Neural progenitor cell (in vitro differentiated cells): ENCODE data around the gene PARP8. TPM values are rescaled to one million over a fixed set of nuclear protein-coding genes. Genes with fewer than 3 reads are reported as not detected.
A peak's percentile ranks its signal among the peaks of the same experiment; 100 is the strongest.
"Not testable (repeated sequence)": the region's sequence is repeated elsewhere in the genome, so short reads cannot be mapped to it uniquely, and the experiment has no call there.

ENCODE experiments used
- DNase-seq: peaks from one replicate; pipeline ENCODE4 v3.0.0-alpha.2; 2016; ENCODE audit warnings: low spot score
- H2AFZ ChIP-seq: fragments of 200-600 bp; sonication (generic); replicated peaks from 2 replicates; pipeline ENCODE4 v1.6.1; 2016; ENCODE audit warnings: antibody characterized with exemption
- H3F3A ChIP-seq: fragments of 200-600 bp; sonication (generic); 2 replicates; pipeline ENCODE4 v1.6.1; 2016; ENCODE audit warnings: antibody characterized with exemption, low read depth
- H3K27ac ChIP-seq: fragments of 200-600 bp; sonication (generic); 2 replicates; pipeline ENCODE4 v1.5.1; 2016; ENCODE audit warnings: mild to moderate bottlenecking
- H3K27me3 ChIP-seq: fragments of 200-600 bp; sonication (generic); 2 replicates; pipeline ENCODE4 v1.6.1; 2016; ENCODE audit warnings: mild to moderate bottlenecking, moderate library complexity
- H3K36me3 ChIP-seq: fragments of 200-600 bp; sonication (generic); 2 replicates; pipeline ENCODE4 v1.5.1; 2016
- H3K4me1 ChIP-seq: fragments of 200-600 bp; sonication (generic); 2 replicates; pipeline ENCODE4 v1.6.1; 2016; ENCODE audit warnings: mixed run types
- H3K4me2 ChIP-seq: fragments of 200-600 bp; sonication (generic); 2 replicates; pipeline ENCODE4 v1.6.1; 2016
- H3K4me3 ChIP-seq: fragments of 200-600 bp; sonication (generic); 2 replicates; pipeline ENCODE4 v1.5.1; 2016
- H3K79me2 ChIP-seq: fragments of 200-600 bp; sonication (generic); 2 replicates; pipeline ENCODE4 v1.6.1; 2016; ENCODE audit warnings: low read depth
- H3K9ac ChIP-seq: fragments of 200-600 bp; sonication (generic); 2 replicates; pipeline ENCODE4 v1.6.1; 2016
- H3K9me3 ChIP-seq: fragments of 200-600 bp; sonication (generic); 2 replicates; pipeline ENCODE4 v1.5.1; 2016; ENCODE audit warnings: low read depth
- H4K20me1 ChIP-seq: fragments of 200-600 bp; sonication (generic); 2 replicates; pipeline ENCODE4 v1.6.1; 2016; ENCODE audit warnings: low read depth
- H3K27ac Mint-ChIP-seq: 3 replicates; pipeline ENCODE4 v1.8.0; 2021; ENCODE audit warnings: mixed read lengths
- H3K27me3 Mint-ChIP-seq: 2 replicates; pipeline ENCODE4 v1.8.0; 2022; ENCODE audit warnings: low read depth, mild to moderate bottlenecking, inconsistent platforms, moderate library complexity, mixed read lengths; ENCODE audit not compliant: insufficient read depth
- H3K36me3 Mint-ChIP-seq: 3 replicates; pipeline ENCODE4 v1.8.0; 2021; ENCODE audit warnings: mixed read lengths
- H3K4me1 Mint-ChIP-seq: 3 replicates; pipeline ENCODE4 v1.8.0; 2021; ENCODE audit warnings: mixed read lengths
- H3K4me3 Mint-ChIP-seq: 3 replicates; pipeline ENCODE4 v1.8.0; 2021; ENCODE audit warnings: mild to moderate bottlenecking, moderate library complexity, mixed read lengths
- H3K9me3 Mint-ChIP-seq: 3 replicates; pipeline ENCODE4 v1.8.0; 2020; ENCODE audit warnings: mixed read lengths
- EZH2 ChIP-seq: fragments of 200-600 bp; sonication (generic); IDR thresholded peaks from 2 replicates; pipeline ENCODE4 v1.6.1; 2017; ENCODE audit warnings: antibody characterized with exemption, mild to moderate bottlenecking, moderate library complexity
- EZH2phosphoT487 ChIP-seq: fragments of 200-600 bp; sonication (generic); IDR thresholded peaks from 2 replicates; pipeline ENCODE4 v1.6.1; 2017; ENCODE audit warnings: antibody characterized with exemption
- total RNA-seq: library from RNA; depleted of rRNA; stranded (reverse); fragments of >200 nt; gene quantifications from 2 replicates; pipeline ENCODE4 v1.2.3, GENCODE V29; 2015; ENCODE audit warnings: low replicate concordance
- TF ChIP-seq, protein P1 (sequence below): fragments of 200-600 bp; sonication (generic); IDR thresholded peaks from 2 replicates; pipeline ENCODE4 v1.5.1; 2017; ENCODE audit warnings: antibody characterized with exemption, mild to moderate bottlenecking

PARP8 gene
- total RNA-seq, 1 donor from 2014 or later, result 38.9 TPM

DNA sequence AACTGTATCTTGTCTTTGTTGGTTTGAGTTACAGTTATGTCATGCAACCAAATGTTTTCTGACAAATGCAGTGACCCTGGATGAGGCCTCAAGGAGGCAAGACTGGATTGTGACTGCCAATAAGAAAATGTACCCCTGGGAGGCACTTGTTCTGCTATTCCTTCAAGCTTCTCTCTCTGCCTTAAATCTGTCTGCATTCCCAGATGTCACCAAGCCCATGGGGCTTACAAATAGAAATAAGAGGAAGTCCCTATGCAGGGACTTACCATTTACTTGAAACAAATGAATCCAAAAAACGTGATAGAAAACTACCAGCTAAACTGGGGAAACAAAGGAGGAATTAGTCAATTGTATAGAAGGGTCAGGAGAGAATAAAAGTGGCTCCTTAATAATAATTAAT lies 8.2 kb upstream of the PARP8 start:
- H3K4me3 Mint-ChIP-seq, result no peak overlapping the region
- TF ChIP-seq, protein P1, sequence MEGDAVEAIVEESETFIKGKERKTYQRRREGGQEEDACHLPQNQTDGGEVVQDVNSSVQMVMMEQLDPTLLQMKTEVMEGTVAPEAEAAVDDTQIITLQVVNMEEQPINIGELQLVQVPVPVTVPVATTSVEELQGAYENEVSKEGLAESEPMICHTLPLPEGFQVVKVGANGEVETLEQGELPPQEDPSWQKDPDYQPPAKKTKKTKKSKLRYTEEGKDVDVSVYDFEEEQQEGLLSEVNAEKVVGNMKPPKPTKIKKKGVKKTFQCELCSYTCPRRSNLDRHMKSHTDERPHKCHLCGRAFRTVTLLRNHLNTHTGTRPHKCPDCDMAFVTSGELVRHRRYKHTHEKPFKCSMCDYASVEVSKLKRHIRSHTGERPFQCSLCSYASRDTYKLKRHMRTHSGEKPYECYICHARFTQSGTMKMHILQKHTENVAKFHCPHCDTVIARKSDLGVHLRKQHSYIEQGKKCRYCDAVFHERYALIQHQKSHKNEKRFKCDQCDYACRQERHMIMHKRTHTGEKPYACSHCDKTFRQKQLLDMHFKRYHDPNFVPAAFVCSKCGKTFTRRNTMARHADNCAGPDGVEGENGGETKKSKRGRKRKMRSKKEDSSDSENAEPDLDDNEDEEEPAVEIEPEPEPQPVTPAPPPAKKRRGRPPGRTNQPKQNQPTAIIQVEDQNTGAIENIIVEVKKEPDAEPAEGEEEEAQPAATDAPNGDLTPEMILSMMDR, result no peak
- H3K9ac ChIP-seq, result no peak overlapping the region
- H3K4me1 Mint-ChIP-seq, result no peaks in the 10 kb centered on the region
- H3K27me3 Mint-ChIP-seq, result peaks cover 2% of the 10 kb centered on the region
- H3K27ac ChIP-seq, result no peak overlapping the region
- no peaks in the 10 kb centered on the region for H4K20me1 ChIP-seq
- H3K9me3 ChIP-seq, result no peaks in the 10 kb centered on the region
- H3K36me3 Mint-ChIP-seq, result no peaks in the 10 kb centered on the region
- no peak overlapping the region for H3K4me2 ChIP-seq
- H3K4me1 ChIP-seq, result no peaks in the 10 kb centered on the region
- no peaks in the 10 kb centered on the region for H3K27me3 ChIP-seq
- H3K4me3 ChIP-seq, result no peak overlapping the region
- DNase-seq, result no peak
- no peaks in the 10 kb centered on the region for H3K36me3 ChIP-seq
- no peak overlapping the region for H3K27ac Mint-ChIP-seq
- H3F3A ChIP-seq, result no peaks in the 10 kb centered on the region
- peaks cover 2% of the 10 kb centered on the region for H3K9me3 Mint-ChIP-seq
- H2AFZ ChIP-seq, result no peak overlapping the region
- no peaks in the 10 kb centered on the region for H3K79me2 ChIP-seq

DNA sequence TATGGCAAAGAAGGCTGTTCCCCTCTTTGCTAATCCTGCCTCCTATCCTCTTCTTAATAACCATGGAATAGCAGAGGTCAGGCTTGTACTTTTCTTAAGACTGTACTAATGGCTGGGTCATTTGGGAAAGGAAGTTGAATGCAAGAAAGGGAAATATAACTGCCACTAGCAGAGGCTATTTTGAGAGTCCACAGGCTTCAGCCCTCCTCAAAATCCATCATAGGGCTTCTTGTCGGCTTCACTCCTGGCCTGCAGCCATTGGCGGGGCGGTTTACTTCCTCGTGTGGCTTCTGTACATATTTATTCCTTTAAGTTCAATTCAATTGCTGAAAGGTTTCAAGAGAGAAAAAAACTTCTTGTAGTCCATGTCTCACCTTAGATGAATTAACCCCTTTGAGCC lies 2.8 kb upstream of the PARP8 start:
- H3K27ac Mint-ChIP-seq, result no peak overlapping the region
- Histone ChIP-seq H3K27me3 (peaks cover 7% of the 10 kb centered on the region), H3K4me1 (peaks cover 4% of the 10 kb centered on the region), H3K9me3 (no peaks in the 10 kb centered on the region), H4K20me1 (peaks cover 2% of the 10 kb centered on the region), H3F3A (peaks cover 18% of the 10 kb centered on the region), H3K4me3 (no peak overlapping the region), H3K9ac (no peak overlapping the region), H3K36me3 (no peaks in the 10 kb centered on the region), H3K4me2 (no peak overlapping the region), H3K79me2 (peaks cover 12% of the 10 kb centered on the region), H2AFZ (no peak overlapping the region), H3K27ac (no peak overlapping the region)
- DNase-seq, result no peak
- TF ChIP-seq EZH2phosphoT487, result no peak
- TF ChIP-seq, protein P1, result no peak
- TF ChIP-seq EZH2, result no peak
- H3K4me1 Mint-ChIP-seq, result peaks cover 14% of the 10 kb centered on the region
- no peak overlapping the region for H3K4me3 Mint-ChIP-seq
- H3K27me3 Mint-ChIP-seq, result peaks cover 5% of the 10 kb centered on the region
- no peaks in the 10 kb centered on the region for H3K36me3 Mint-ChIP-seq
- no peaks in the 10 kb centered on the region for H3K9me3 Mint-ChIP-seq

DNA sequence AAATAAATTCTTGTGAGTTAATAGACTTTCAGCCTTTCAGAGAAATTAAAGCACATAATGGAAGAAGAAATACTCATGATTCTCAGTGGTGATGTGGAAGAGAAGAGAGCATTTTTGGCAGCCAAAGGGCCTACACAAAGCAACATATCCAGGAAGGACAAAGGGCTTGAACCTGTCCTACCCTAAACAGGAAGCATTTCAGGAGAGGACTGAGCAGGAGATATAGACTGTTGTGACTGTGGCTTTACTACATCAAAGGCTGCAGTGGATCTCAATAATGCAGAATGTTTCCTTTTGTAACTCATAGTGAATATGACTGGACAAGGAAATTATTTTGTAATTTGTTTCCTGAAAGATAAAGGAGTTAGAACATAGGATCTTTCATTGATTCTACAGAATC lies 1.3 kb upstream of the PARP8 start:
- H3K4me1 Mint-ChIP-seq, result peaks cover 25% of the 10 kb centered on the region
- peak overlapping the region; percentile 88 for H3K4me3 Mint-ChIP-seq
- no peaks in the 10 kb centered on the region for H3K36me3 Mint-ChIP-seq
- Histone ChIP-seq H3K4me3 (no peak overlapping the region), H3K27ac (no peak overlapping the region), H3K27me3 (peaks cover 7% of the 10 kb centered on the region), H3K4me1 (peaks cover 17% of the 10 kb centered on the region), H3K9me3 (no peaks in the 10 kb centered on the region), H3K36me3 (no peaks in the 10 kb centered on the region), H3F3A (peaks cover 18% of the 10 kb centered on the region), H2AFZ (no peak overlapping the region), H4K20me1 (peaks cover 11% of the 10 kb centered on the region), H3K9ac (no peak overlapping the region), H3K4me2 (no peak overlapping the region), H3K79me2 (peaks cover 26% of the 10 kb centered on the region)
- peaks cover 5% of the 10 kb centered on the region for H3K27me3 Mint-ChIP-seq
- no peaks in the 10 kb centered on the region for H3K9me3 Mint-ChIP-seq
- TF ChIP-seq, protein P1, result no peak
- TF ChIP-seq EZH2phosphoT487 (no peak), EZH2 (no peak)
- DNase-seq, result no peak
- no peak overlapping the region for H3K27ac Mint-ChIP-seq

- not testable (repeated sequence) for H3K27me3 ChIP-seq, H3K9ac ChIP-seq, H3K36me3 ChIP-seq, H3K9me3 ChIP-seq, H3K27me3 Mint-ChIP-seq, H3K36me3 Mint-ChIP-seq, DNase-seq, H3K27ac ChIP-seq, H3K9me3 Mint-ChIP-seq
- peak overlapping the region; percentile 92 for H3K4me3 ChIP-seq
- H3F3A ChIP-seq, result peaks cover 18% of the 10 kb centered on the region
- H3K79me2 ChIP-seq, result peaks cover 33% of the 10 kb centered on the region
- peak overlapping the region; percentile 54 for H3K27ac Mint-ChIP-seq
- H3K4me1 ChIP-seq, result peaks cover 17% of the 10 kb centered on the region
- peak overlapping the region; percentile 92 for H3K4me2 ChIP-seq
- H3K4me1 Mint-ChIP-seq, result peaks cover 26% of the 10 kb centered on the region
- peak overlapping the region; percentile 13 for H2AFZ ChIP-seq
- peak overlapping the region; percentile 88 for H3K4me3 Mint-ChIP-seq
- H4K20me1 ChIP-seq, result peaks cover 13% of the 10 kb centered on the region
Measured at GRCh38 chr5:50665761-50666202, 655 bp upstream of the PARP8 start.
